Stimulated activated CD8-positive, alpha-beta memory T cell treated with anti-CD3 and anti-CD28 coated beads, Interleukin-4, amount 100 ng/mL, for 48 hours (primary cell): ENCODE results near the gene LUC7L2.
"Not testable (repeated sequence)": the region's sequence is repeated elsewhere in the genome, so short reads cannot be mapped to it uniquely, and the experiment has no call there.

Source experiments
- DNase-seq: peaks from one replicate; pipeline ENCODE4 v3.0.0-alpha.2; 2020

The LUC7L2 gene

GRCh38 chr7:139359366-139360209 is at the start of gene LUC7L2:
TSS of gene LUC7L2 (plus strand) at chr7:139359894. CDS start at chr7:139360262, 368 bp downstream.
- peak; percentile 99 for DNase-seq

- DNase-seq = no peak
Observed at GRCh38 chr7:139317939-139318505, 41.7 kb upstream of the LUC7L2 start.

- DNase-seq = no peak
Observed at GRCh38 chr7:139321071-139321745, 38.5 kb upstream of the LUC7L2 start.

GRCh38 chr7:139324709-139325108 is 35.0 kb upstream of the LUC7L2 start:
- not testable (repeated sequence) for DNase-seq

GRCh38 chr7:139328375-139328774 is 31.3 kb upstream of the LUC7L2 start:
- DNase-seq = no peak

- no peak for DNase-seq
Observed at GRCh38 chr7:139329119-139329518, 30.6 kb upstream of the LUC7L2 start.

- DNase-seq = no peak
Observed at GRCh38 chr7:139330333-139331030, 29.2 kb upstream of the LUC7L2 start.

GRCh38 chr7:139332697-139333359 is 26.9 kb upstream of the LUC7L2 start:
- DNase-seq = no peak

- DNase-seq = not testable (repeated sequence)
Observed at GRCh38 chr7:139333443-139333842, 26.3 kb upstream of the LUC7L2 start.

- no peak for DNase-seq
Observed at GRCh38 chr7:139334399-139335150, 25.1 kb upstream of the LUC7L2 start.

- DNase-seq = no peak
Observed at GRCh38 chr7:139339025-139339424, 20.7 kb upstream of the LUC7L2 start.

GRCh38 chr7:139339698-139340036 is 20.0 kb upstream of the LUC7L2 start:
- DNase-seq = no peak

- peak; percentile 99 for DNase-seq
Observed at GRCh38 chr7:139340037-139340807, 19.5 kb upstream of the LUC7L2 start.

GRCh38 chr7:139340808-139341057 is 19.0 kb upstream of the LUC7L2 start:
- DNase-seq = no peak

GRCh38 chr7:139341058-139341775 is 18.5 kb upstream of the LUC7L2 start, which contains the start of gene FMC1:
TSS of gene FMC1 (plus strand) at chr7:139341337. CDS start at chr7:139341385, 48 bp downstream.
- DNase-seq = peak; percentile 88

GRCh38 chr7:139341776-139342226 is 17.9 kb upstream of the LUC7L2 start:
- no peak for DNase-seq

- no peak for DNase-seq
Observed at GRCh38 chr7:139345042-139345441, 14.7 kb upstream of the LUC7L2 start.

GRCh38 chr7:139351027-139351426 is 8.7 kb upstream of the LUC7L2 start:
- DNase-seq = no peak

- DNase-seq = no peak
Observed at GRCh38 chr7:139354729-139355128, 5.0 kb upstream of the LUC7L2 start.

- DNase-seq = no peak
Observed at GRCh38 chr7:139355320-139355719, 4.4 kb upstream of the LUC7L2 start.
